H1 (cell line): Measurements from ENCODE around the gene INAFM1.

ENCODE experiments used
- CREB1 ChIP-seq: IDR thresholded peaks from 2 replicates; pipeline ENCODE4 v1.6.1; 2012; ENCODE audit warnings: inconsistent platforms
- ZNF274 ChIP-seq: IDR thresholded peaks from 2 replicates; pipeline ENCODE4 v1.7.0; 2012; ENCODE audit warnings: low read length, borderline replicate concordance; ENCODE audit errors: extremely low read depth
- TF ChIP-seq, protein P1 (sequence below), 3 experiments: IDR thresholded peaks; 1 replicate in 2 of 3; 2 replicates in 1 of 3; pipeline versions ENCODE4 v1.5.1 to v1.6.1; 2011; ENCODE audit warnings: low read length in 3 of 3, mild to moderate bottlenecking in 3 of 3, inconsistent platforms in 2 of 3, low read depth in 1 of 3, moderate library complexity in 1 of 3; ENCODE audit not compliant: insufficient read depth in 1 of 3; ENCODE audit errors: control extremely low read depth in 1 of 3

DNA sequence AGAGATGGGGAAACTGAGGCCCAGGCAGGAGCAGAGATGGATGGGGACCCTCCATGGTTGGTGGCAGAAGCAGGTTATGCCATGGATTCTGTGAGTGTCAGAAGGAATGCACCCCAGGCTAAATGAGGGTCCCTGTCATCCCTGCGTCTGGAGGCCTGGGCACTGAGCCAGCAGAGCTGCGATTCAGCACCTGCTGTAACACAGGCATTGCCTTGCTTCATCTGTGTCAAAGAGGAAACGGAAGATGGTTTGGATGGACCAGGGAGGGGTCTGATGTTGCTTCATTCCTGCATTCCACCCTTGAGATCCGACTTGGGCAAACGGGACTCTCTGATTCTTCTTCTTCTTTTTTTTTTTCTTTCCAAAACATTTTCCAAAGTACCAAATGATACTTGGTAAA, 36.1 kb downstream of the INAFM1 start:
- TF ChIP-seq, protein P1, sequence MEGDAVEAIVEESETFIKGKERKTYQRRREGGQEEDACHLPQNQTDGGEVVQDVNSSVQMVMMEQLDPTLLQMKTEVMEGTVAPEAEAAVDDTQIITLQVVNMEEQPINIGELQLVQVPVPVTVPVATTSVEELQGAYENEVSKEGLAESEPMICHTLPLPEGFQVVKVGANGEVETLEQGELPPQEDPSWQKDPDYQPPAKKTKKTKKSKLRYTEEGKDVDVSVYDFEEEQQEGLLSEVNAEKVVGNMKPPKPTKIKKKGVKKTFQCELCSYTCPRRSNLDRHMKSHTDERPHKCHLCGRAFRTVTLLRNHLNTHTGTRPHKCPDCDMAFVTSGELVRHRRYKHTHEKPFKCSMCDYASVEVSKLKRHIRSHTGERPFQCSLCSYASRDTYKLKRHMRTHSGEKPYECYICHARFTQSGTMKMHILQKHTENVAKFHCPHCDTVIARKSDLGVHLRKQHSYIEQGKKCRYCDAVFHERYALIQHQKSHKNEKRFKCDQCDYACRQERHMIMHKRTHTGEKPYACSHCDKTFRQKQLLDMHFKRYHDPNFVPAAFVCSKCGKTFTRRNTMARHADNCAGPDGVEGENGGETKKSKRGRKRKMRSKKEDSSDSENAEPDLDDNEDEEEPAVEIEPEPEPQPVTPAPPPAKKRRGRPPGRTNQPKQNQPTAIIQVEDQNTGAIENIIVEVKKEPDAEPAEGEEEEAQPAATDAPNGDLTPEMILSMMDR (IDR thresholded peaks at IDR 0.05; ENCODE audit: control extremely low read depth in 1 of 3, insufficient read depth in 1 of 3, low read depth in 1 of 3, low read length in 3 of 3), result no peak
- no peak for TF ChIP-seq ZNF274
- no peak for TF ChIP-seq CREB1
